HCT116 (cell line): Measurements from ENCODE around the gene BCL7A. TPM values are rescaled to one million over a fixed set of nuclear protein-coding genes. Genes with fewer than 3 reads are reported as not detected.
"Not testable (repeated sequence)": the region's sequence is repeated elsewhere in the genome, so short reads cannot be mapped to it uniquely, and the experiment has no call there.

ENCODE experiments used
- ATAC-seq: fragments of 200-7000 bp; cut with Tn5 transposase; 2 replicates; pipeline ENCODE4 v1.9.1; 2020; ENCODE audit warnings: mild to moderate bottlenecking, moderate library complexity
- BruUV-seq: library from RNA; stranded (reverse); fragments of 400-500 nt; replicated peaks from 2 replicates; lab custom pipeline; 2021; lab: Mats Ljungman, UMichigan
- CTCF ChIA-PET: fragments of 300-600 bp; sonication (Branson Sonifier 250); formaldehyde crosslinking; loops from one replicate; lab custom pipeline; 2021; ENCODE audit warnings: antibody characterized with exemption; lab: Charles Lee
- POLR2A ChIA-PET: fragments of 300-600, 350-600 bp; sonication (Branson Sonifier 250); formaldehyde crosslinking; loops from one replicate; lab custom pipeline; 2021; ENCODE audit warnings: antibody characterized with exemption; lab: Charles Lee
- RAD21 ChIA-PET, 2 experiments: fragments of 300-600 bp; sonication (Branson Sonifier 250); formaldehyde crosslinking; loops; one replicate each; lab custom pipeline; 2023; ENCODE audit warnings: low total read pairs in 2 of 2; ENCODE audit not compliant: uncharacterized antibody in 2 of 2, unreplicated experiment in 2 of 2, low non-redundant PET in 1 of 2; lab: Charles Lee
- DNase-seq: peaks from one replicate; pipeline ENCODE4 v3.0.0-alpha.2; 2010; ENCODE audit warnings: low read depth, low spot score
- H2AFZ ChIP-seq: fragments of 200-600 bp; shearing (Covaris generic), sonication (generic); 2 replicates; pipeline ENCODE4 v1.6.1; 2017; ENCODE audit warnings: low read depth, mixed run types, mixed read lengths, antibody characterized with exemption, low read length; ENCODE audit not compliant: poor library complexity, severe bottlenecking
- H3K27ac ChIP-seq: 2 replicates; pipeline ENCODE4 v1.5.1; 2012; ENCODE audit warnings: low read depth, low read length
- H3K27me3 ChIP-seq: fragments of 200-600 bp; sonication (generic); 2 replicates; pipeline ENCODE4 v1.6.1; 2016; ENCODE audit warnings: mixed run types, low read length, mixed read lengths; ENCODE audit not compliant: insufficient read depth
- H3K36me3 ChIP-seq, 2 experiments: fragments of 200-500 bp in 1 of 2; fragments of 200-600 bp in 1 of 2; sonication (Bioruptor generic) in 1 of 2; sonication (generic) in 1 of 2; 2 replicates each; pipeline versions ENCODE4 v1.5.1 to v1.6.1; 2014 to 2016; ENCODE audit warnings: low read length in 2 of 2, inconsistent platforms in 1 of 2, mixed read lengths in 1 of 2, mixed run types in 1 of 2; ENCODE audit not compliant: insufficient read depth in 2 of 2, control insufficient read depth in 1 of 2
- H3K4me1 ChIP-seq, 2 experiments: fragments of 200-600 bp in 1 of 2; sonication (generic) in 1 of 2; 2 replicates each; pipeline versions ENCODE4 v1.5.1 to v1.6.1; 2012 to 2017; ENCODE audit warnings: low read length in 2 of 2, inconsistent platforms in 1 of 2, mild to moderate bottlenecking in 1 of 2, mixed read lengths in 1 of 2, mixed run types in 1 of 2, moderate library complexity in 1 of 2; ENCODE audit not compliant: insufficient read depth in 2 of 2, control insufficient read depth in 1 of 2
- H3K4me2 ChIP-seq: fragments of 200-600 bp; sonication (generic); 2 replicates; pipeline ENCODE4 v1.6.1; 2017; ENCODE audit warnings: mixed run types, low read length, mixed read lengths
- H3K4me3 ChIP-seq, 2 experiments: fragments of 200-600 bp in 1 of 2; sonication (generic) in 1 of 2; replicated peaks in 1 of 2; 2 replicates each; pipeline ENCODE4 v1.5.1; 2011 to 2016; ENCODE audit warnings: low read length in 2 of 2, control low read depth in 1 of 2, low read depth in 1 of 2, mild to moderate bottlenecking in 1 of 2, mixed read lengths in 1 of 2, mixed run types in 1 of 2
- H3K79me2 ChIP-seq: fragments of 200-600 bp; sonication (generic); 2 replicates; pipeline ENCODE4 v1.6.1; 2017; ENCODE audit warnings: mild to moderate bottlenecking, mixed run types, low read length, moderate library complexity, mixed read lengths; ENCODE audit not compliant: insufficient read depth
- H3K9ac ChIP-seq: fragments of 200-600 bp; sonication (generic); 2 replicates; pipeline ENCODE4 v1.6.1; 2016; ENCODE audit warnings: low read length, mixed read lengths
- H3K9me2 ChIP-seq: fragments of 200-600 bp; sonication (generic), shearing (Covaris generic); 2 replicates; pipeline ENCODE4 v1.6.1; 2017; ENCODE audit warnings: mixed run types, mild to moderate bottlenecking, moderate library complexity; ENCODE audit not compliant: insufficient read depth
- H3K9me3 ChIP-seq, 2 experiments: fragments of 200-500 bp in 1 of 2; fragments of 200-600 bp in 1 of 2; sonication (Bioruptor generic) in 1 of 2; sonication (generic) in 1 of 2; 2 replicates each; pipeline ENCODE4 v1.6.1; 2014 to 2017; ENCODE audit warnings: low read length in 2 of 2, mixed read lengths in 2 of 2, inconsistent platforms in 1 of 2, low read depth in 1 of 2, mild to moderate bottlenecking in 1 of 2, mixed run types in 1 of 2, moderate library complexity in 1 of 2; ENCODE audit not compliant: control insufficient read depth in 1 of 2, insufficient read depth in 1 of 2
- H4K20me1 ChIP-seq: fragments of 200-600 bp; sonication (generic), shearing (Covaris generic); 2 replicates; pipeline ENCODE4 v1.6.1; 2017; ENCODE audit warnings: mixed run types, mild to moderate bottlenecking, moderate library complexity; ENCODE audit not compliant: insufficient read depth
- CEBPB ChIP-seq: IDR thresholded peaks from 2 replicates; pipeline ENCODE4 v1.6.1; 2012; ENCODE audit warnings: low read depth
- RAD21 ChIP-seq: IDR thresholded peaks from 2 replicates; pipeline ENCODE4 v1.6.1; 2012; ENCODE audit warnings: low read depth, mild to moderate bottlenecking
- REST ChIP-seq: IDR thresholded peaks from 2 replicates; pipeline ENCODE4 v1.6.1; 2012; ENCODE audit warnings: low read depth
- intact Hi-C: fragments of 100-400 bp; cut with micrococcal nuclease; formaldehyde crosslinking; loops from 2 replicates; pipeline ENCODE4 v1.10.0; 2022
- total RNA-seq: library from RNA; stranded (reverse); gene quantifications from one replicate; pipeline ENCODE4 v1.2.1, GENCODE V29; 2021; ENCODE audit not compliant: unreplicated experiment

The BCL7A gene
- total RNA-seq, 1 experiment from 2014 or later, result 14.2 TPM

GRCh38 chr12:122104844-122105243, 83.2 kb downstream of the BCL7A start:
- H3K4me2 ChIP-seq, result no peak overlapping the region
- H2AFZ ChIP-seq, result no peak overlapping the region
- intact Hi-C loops, result no loop called here
- H3K4me1 ChIP-seq, result peaks cover 26 to 44% of the 10 kb centered on the region in 2 experiments
- POLR2A ChIA-PET, result no interaction called here
- H4K20me1 ChIP-seq, result no peaks in the 10 kb centered on the region; the same call in 1 of the 2 replicates
- no peak overlapping the region for H3K27ac ChIP-seq
- ATAC-seq (no peak), DNase-seq (no peak)
- CTCF ChIA-PET, result no interaction called here
- RAD21 ChIA-PET, result interaction anchor here in 1 of 2 experiments (0.7 kb wide), 1 partner anchor 39 kb away, joined by 4 read pairs; no protein-coding TSS in a partner anchor
- no TSS peak for BruUV-seq
- H3K4me3 ChIP-seq, result no peak overlapping the region
- H3K79me2 ChIP-seq, result peaks cover 90% of the 10 kb centered on the region
- TF ChIP-seq RAD21 (no peak), CEBPB (no peak), REST (no peak)
- H3K27me3 ChIP-seq, result no peaks in the 10 kb centered on the region
- no peak overlapping the region for H3K9ac ChIP-seq
- H3K9me2 ChIP-seq, result no peaks in the 10 kb centered on the region
- H3K9me3 ChIP-seq, result no peaks in the 10 kb centered on the region
- no peaks in the 10 kb centered on the region for H3K36me3 ChIP-seq

- H3K36me3 ChIP-seq, H3K27ac ChIP-seq, RAD21 ChIA-PET, H3K9me2 ChIP-seq, H3K27me3 ChIP-seq, H2AFZ ChIP-seq, intact Hi-C loops, H3K9me3 ChIP-seq, H3K4me3 ChIP-seq, H3K9ac ChIP-seq, POLR2A ChIA-PET, CTCF ChIA-PET, DNase-seq, ATAC-seq, H3K4me2 ChIP-seq, BruUV-seq, H4K20me1 ChIP-seq: not testable (repeated sequence)
- peaks cover 33 to 48% of the 10 kb centered on the region in 2 experiments for H3K4me1 ChIP-seq
- peaks cover 89% of the 10 kb centered on the region for H3K79me2 ChIP-seq
Observed at GRCh38 chr12:122105496-122105895, 83.8 kb downstream of the BCL7A start.
